GM23248 (cell line): Measurements from ENCODE around the gene ST6GALNAC4.

ENCODE experiments used
- EZH2 ChIP-seq: fragments of 200-600 bp; sonication (generic); IDR thresholded peaks from 2 replicates; pipeline ENCODE4 v1.6.1; 2018; ENCODE audit warnings: antibody characterized with exemption, mild to moderate bottlenecking; ENCODE audit not compliant: insufficient read depth, poor library complexity, severe bottlenecking
- EZH2phosphoT487 ChIP-seq: fragments of 200-600 bp; sonication (generic); IDR thresholded peaks from 2 replicates; pipeline ENCODE4 v1.6.1; 2018; ENCODE audit warnings: antibody characterized with exemption, moderate library complexity, mild to moderate bottlenecking, low read depth; ENCODE audit not compliant: insufficient read depth

- TF ChIP-seq EZH2phosphoT487 = no peak
- TF ChIP-seq EZH2 = no peak
These were observed 4.0 kb downstream of the ST6GALNAC4 start for GRCh38 chr9:127912882-127913281.
